HFF-Myc (cell line): ENCODE results near the gene ME3.
A peak's percentile ranks its signal among the peaks of the same experiment; 100 is the strongest.

Experiments
- DNase-seq: peaks from one replicate; pipeline ENCODE4 v3.0.0-alpha.2; 2011; ENCODE audit warnings: low read depth; ENCODE audit errors: extremely low read depth
- H3K4me3 ChIP-seq: replicated peaks from 2 replicates; pipeline ENCODE4 v1.5.1; 2011; ENCODE audit warnings: low read depth, mild to moderate bottlenecking, control low read depth, low read length
- TF ChIP-seq, protein P1 (sequence below): IDR thresholded peaks from 2 replicates; pipeline ENCODE4 v1.5.1; 2012; ENCODE audit warnings: mild to moderate bottlenecking, low read depth, low read length, control low read depth; ENCODE audit errors: missing control alignments

ME3 gene

DNA sequence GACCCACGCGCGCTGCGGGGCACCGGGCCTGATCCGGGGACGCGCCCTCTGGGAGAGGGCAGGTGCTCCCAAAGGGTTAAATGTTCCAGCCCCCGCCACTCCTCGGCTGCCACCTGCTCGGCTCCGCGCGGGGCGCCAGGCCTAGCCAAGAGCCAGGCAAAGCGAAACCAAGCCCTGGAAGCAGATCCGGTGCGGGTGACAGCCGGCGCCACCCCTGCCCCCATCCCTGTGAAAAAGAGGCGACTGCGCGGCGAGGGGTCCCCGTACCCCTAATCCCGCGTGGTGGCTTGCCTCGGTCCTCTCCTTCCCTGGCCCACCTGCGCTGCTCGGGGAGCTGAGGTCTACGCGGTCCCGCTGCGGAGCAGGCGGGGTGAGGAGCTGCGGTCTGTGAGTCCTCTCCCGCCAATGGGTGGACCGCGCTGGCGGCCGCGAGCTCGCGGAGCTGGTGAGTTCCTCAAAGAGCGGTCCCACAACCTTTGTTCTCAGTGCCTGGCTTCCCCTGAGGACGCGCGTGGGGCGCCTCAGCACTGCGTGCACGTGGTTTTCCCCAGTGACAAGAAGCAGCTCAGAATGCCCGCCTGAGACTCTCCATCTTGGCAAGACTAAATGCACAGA, at the start of gene ME3:
Gene ME3 (minus strand): TSS at position 610 of the 615 bp plus-strand sequence.
- H3K4me3 ChIP-seq = peak within 1 kb of the TSS; percentile 61
- TF ChIP-seq, protein P1, sequence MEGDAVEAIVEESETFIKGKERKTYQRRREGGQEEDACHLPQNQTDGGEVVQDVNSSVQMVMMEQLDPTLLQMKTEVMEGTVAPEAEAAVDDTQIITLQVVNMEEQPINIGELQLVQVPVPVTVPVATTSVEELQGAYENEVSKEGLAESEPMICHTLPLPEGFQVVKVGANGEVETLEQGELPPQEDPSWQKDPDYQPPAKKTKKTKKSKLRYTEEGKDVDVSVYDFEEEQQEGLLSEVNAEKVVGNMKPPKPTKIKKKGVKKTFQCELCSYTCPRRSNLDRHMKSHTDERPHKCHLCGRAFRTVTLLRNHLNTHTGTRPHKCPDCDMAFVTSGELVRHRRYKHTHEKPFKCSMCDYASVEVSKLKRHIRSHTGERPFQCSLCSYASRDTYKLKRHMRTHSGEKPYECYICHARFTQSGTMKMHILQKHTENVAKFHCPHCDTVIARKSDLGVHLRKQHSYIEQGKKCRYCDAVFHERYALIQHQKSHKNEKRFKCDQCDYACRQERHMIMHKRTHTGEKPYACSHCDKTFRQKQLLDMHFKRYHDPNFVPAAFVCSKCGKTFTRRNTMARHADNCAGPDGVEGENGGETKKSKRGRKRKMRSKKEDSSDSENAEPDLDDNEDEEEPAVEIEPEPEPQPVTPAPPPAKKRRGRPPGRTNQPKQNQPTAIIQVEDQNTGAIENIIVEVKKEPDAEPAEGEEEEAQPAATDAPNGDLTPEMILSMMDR = no peak
- no peak for DNase-seq

- no peak for DNase-seq
- TF ChIP-seq, protein P1 = no peak
- no peak overlapping the region for H3K4me3 ChIP-seq
These were observed 49.6 kb upstream of the ME3 start for GRCh38 chr11:86722006-86722405.

DNA sequence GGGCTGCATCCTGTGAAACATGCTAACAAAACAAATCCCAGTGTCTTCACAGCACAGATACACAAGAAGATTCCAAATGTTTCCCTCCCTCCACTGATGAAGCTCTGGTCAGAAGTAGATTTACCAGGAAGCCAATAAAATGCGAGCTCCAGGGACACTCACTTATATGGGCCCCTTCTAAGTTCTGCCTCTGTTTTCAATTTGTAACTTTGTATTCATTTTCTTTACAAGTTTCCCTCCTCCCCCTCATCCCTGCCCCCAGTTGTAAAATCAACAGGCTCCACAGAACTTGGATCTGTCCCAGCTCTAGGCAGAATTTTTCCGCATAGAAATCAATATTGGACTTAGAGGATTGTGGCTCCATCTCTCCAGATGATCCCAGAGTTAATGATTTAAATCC, 48.1 kb upstream of the ME3 start:
- H3K4me3 ChIP-seq = no peak overlapping the region
- TF ChIP-seq, protein P1 = no peak
- no peak for DNase-seq

GRCh38 chr11:86719781-86720463, 47.5 kb upstream of the ME3 start:
- DNase-seq = no peak
- TF ChIP-seq, protein P1 = no peak
- no peak overlapping the region for H3K4me3 ChIP-seq

GRCh38 chr11:86718999-86719398, 46.6 kb upstream of the ME3 start:
- DNase-seq = no peak
- no peak overlapping the region for H3K4me3 ChIP-seq
- TF ChIP-seq, protein P1 = no peak

- TF ChIP-seq, protein P1 = no peak
- no peak for DNase-seq
- no peak overlapping the region for H3K4me3 ChIP-seq
These were observed 46.1 kb upstream of the ME3 start for GRCh38 chr11:86718521-86718920.
